ENCODE measurements around the gene CCDC192. TPM values are rescaled to one million over a fixed set of nuclear protein-coding genes. Genes with fewer than 3 reads are reported as not detected.
"Not testable (repeated sequence)": the region's sequence is repeated elsewhere in the genome, so short reads cannot be mapped to it uniquely, and the experiment has no call there.

CCDC192 gene
- total RNA-seq, 4 donors from 2014 or later, result not detected

- no peak for TF ChIP-seq POLR2A (IDR thresholded peaks at IDR 0.05)
- TF ChIP-seq CTCF (IDR thresholded peaks at IDR 0.05), result no peak
- DNase-seq (ENCODE audit: low spot score in 2 of 2), result no peak
- intact Hi-C loops (cut with DNase I; ENCODE audit: low total_unique reads), result no loop called here
- no peak overlapping the region for H3K4me3 ChIP-seq (ENCODE audit: low read depth, poor library complexity, severe bottlenecking)
- 44 to 53% methylated on average over 1 of the region's 1 CpG for WGBS, 2 donors
These were observed 15.0 kb downstream of the CCDC192 start for GRCh38 chr5:127718181-127718580.

- TF ChIP-seq CTCF (IDR thresholded peaks at IDR 0.05) (no peak), POLR2A (IDR thresholded peaks at IDR 0.05) (no peak)
- WGBS, 2 donors, result 65 to 72% methylated on average over 2 of the region's 2 CpGs
- intact Hi-C loops (cut with DNase I; ENCODE audit: low total_unique reads), result no loop called here
- peak in 1 of 2 donors; percentile 25 for DNase-seq (ENCODE audit: low spot score in 2 of 2)
- no peak overlapping the region for H3K4me3 ChIP-seq (ENCODE audit: low read depth, poor library complexity, severe bottlenecking)
These were observed 20.4 kb downstream of the CCDC192 start for GRCh38 chr5:127723571-127723970.

GRCh38 chr5:127725673-127726072, 22.5 kb downstream of the CCDC192 start:
- 74 to 87% methylated on average over 1 of the region's 1 CpG for WGBS, 2 donors
- no peak overlapping the region for H3K4me3 ChIP-seq (ENCODE audit: low read depth, poor library complexity, severe bottlenecking)
- DNase-seq (ENCODE audit: low spot score in 2 of 2), result no peak
- TF ChIP-seq CTCF (IDR thresholded peaks at IDR 0.05), result no peak
- TF ChIP-seq POLR2A (IDR thresholded peaks at IDR 0.05), result no peak
- intact Hi-C loops (cut with DNase I; ENCODE audit: low total_unique reads), result no loop called here

- WGBS, 2 donors, result 85 to 94% methylated on average over 1 of the region's 1 CpG
- DNase-seq (ENCODE audit: low spot score in 2 of 2), result no peak
- intact Hi-C loops (cut with DNase I; ENCODE audit: low total_unique reads), result no loop called here
- H3K4me3 ChIP-seq (ENCODE audit: low read depth, poor library complexity, severe bottlenecking), result no peak overlapping the region
- TF ChIP-seq POLR2A (IDR thresholded peaks at IDR 0.05) (no peak), CTCF (IDR thresholded peaks at IDR 0.05) (no peak)
These were observed 29.8 kb downstream of the CCDC192 start for GRCh38 chr5:127732963-127733362.

- H3K4me3 ChIP-seq (ENCODE audit: low read depth, poor library complexity, severe bottlenecking); intact Hi-C loops (cut with DNase I; ENCODE audit: low total_unique reads); DNase-seq (ENCODE audit: low spot score in 2 of 2): not testable (repeated sequence)
- WGBS, 2 donors, result 33 to 57% methylated on average over 14 of the region's 14 CpGs
These were observed 36.2 kb downstream of the CCDC192 start for GRCh38 chr5:127739348-127739747.

GRCh38 chr5:127739807-127740384, 36.7 kb downstream of the CCDC192 start:
- intact Hi-C loops (cut with DNase I; ENCODE audit: low total_unique reads), result no loop called here
- no peak for TF ChIP-seq CTCF (IDR thresholded peaks at IDR 0.05)
- TF ChIP-seq POLR2A (IDR thresholded peaks at IDR 0.05), result no peak
- WGBS, 2 donors, result 85 to 91% methylated on average over 7 to 10 of the region's 10 CpGs
- H3K4me3 ChIP-seq (ENCODE audit: low read depth, poor library complexity, severe bottlenecking), result no peak overlapping the region
- no peak for DNase-seq (ENCODE audit: low spot score in 2 of 2)
